HEK293 (cell line): ENCODE data around the gene RARS1.

Experiments used
- KLF16 ChIP-seq: fragments of 450-650 bp; formaldehyde crosslinking; IDR thresholded peaks from 2 replicates; pipeline ENCODE4 v1.5.1; 2017; ENCODE audit warnings: missing biosample characterization, missing genetic modification characterization
- PRDM10 ChIP-seq: fragments of 450-650 bp; formaldehyde crosslinking; IDR thresholded peaks from 2 replicates; pipeline ENCODE4 v1.5.1; 2016; ENCODE audit warnings: missing biosample characterization, missing genetic modification characterization
- REPIN1 ChIP-seq: fragments of 450-650 bp; formaldehyde crosslinking; IDR thresholded peaks from 2 replicates; pipeline ENCODE4 v1.5.1; 2017; ENCODE audit warnings: missing biosample characterization, missing genetic modification characterization, low read depth
- SP2 ChIP-seq: fragments of 450-650 bp; formaldehyde crosslinking; IDR thresholded peaks from 2 replicates; pipeline ENCODE4 v1.5.1; 2016; ENCODE audit warnings: missing biosample characterization, missing genetic modification characterization
- TCF7L2 ChIP-seq: IDR thresholded peaks from 2 replicates; pipeline ENCODE4 v1.6.1; 2011; ENCODE audit warnings: low read depth, mild to moderate bottlenecking, inconsistent platforms, low read length, moderate library complexity, borderline replicate concordance
- TSHZ1 ChIP-seq: fragments of 450-650 bp; formaldehyde crosslinking; IDR thresholded peaks from 2 replicates; pipeline ENCODE4 v1.5.1; 2016; ENCODE audit warnings: missing biosample characterization, missing genetic modification characterization, borderline replicate concordance
- YY2 ChIP-seq: fragments of 450-650 bp; formaldehyde crosslinking; IDR thresholded peaks from 2 replicates; pipeline ENCODE4 v1.5.1; 2016; ENCODE audit warnings: missing biosample characterization, missing genetic modification characterization
- ZBTB21 ChIP-seq: fragments of 450-650 bp; formaldehyde crosslinking; IDR thresholded peaks from 2 replicates; pipeline ENCODE4 v1.5.1; 2017; ENCODE audit warnings: missing biosample characterization, missing genetic modification characterization
- ZBTB8A ChIP-seq: fragments of 450-650 bp; formaldehyde crosslinking; IDR thresholded peaks from 2 replicates; pipeline ENCODE4 v1.5.1; 2016; ENCODE audit warnings: missing biosample characterization, missing genetic modification characterization
- ZNF121 ChIP-seq: fragments of 450-650 bp; formaldehyde crosslinking; IDR thresholded peaks from 2 replicates; pipeline ENCODE4 v1.5.1; 2016; ENCODE audit warnings: missing biosample characterization, missing genetic modification characterization
- ZNF155 ChIP-seq: fragments of 450-650 bp; formaldehyde crosslinking; IDR thresholded peaks from 2 replicates; pipeline ENCODE4 v1.5.1; 2016; ENCODE audit warnings: missing biosample characterization, missing genetic modification characterization
- ZNF223 ChIP-seq: fragments of 450-650 bp; formaldehyde crosslinking; IDR thresholded peaks from 2 replicates; pipeline ENCODE4 v1.5.1; 2016; ENCODE audit warnings: missing biosample characterization, missing genetic modification characterization
- ZNF266 ChIP-seq: fragments of 450-650 bp; formaldehyde crosslinking; IDR thresholded peaks from 2 replicates; pipeline ENCODE4 v1.5.1; 2016; ENCODE audit warnings: missing biosample characterization, missing genetic modification characterization, low read depth
- ZNF324 ChIP-seq: fragments of 450-650 bp; formaldehyde crosslinking; IDR thresholded peaks from 2 replicates; pipeline ENCODE4 v1.5.1; 2016; ENCODE audit warnings: missing biosample characterization, missing genetic modification characterization
- ZNF341 ChIP-seq: fragments of 450-650 bp; formaldehyde crosslinking; IDR thresholded peaks from 2 replicates; pipeline ENCODE4; 2016; ENCODE audit warnings: low read depth, missing biosample characterization, missing genetic modification characterization
- ZNF404 ChIP-seq: fragments of 450-650 bp; formaldehyde crosslinking; IDR thresholded peaks from 2 replicates; pipeline ENCODE4 v1.5.1; 2017; ENCODE audit warnings: missing biosample characterization, missing genetic modification characterization
- ZNF488 ChIP-seq: fragments of 450-650 bp; formaldehyde crosslinking; IDR thresholded peaks from 2 replicates; pipeline ENCODE4 v1.5.1; 2016; ENCODE audit warnings: missing biosample characterization, missing genetic modification characterization
- ZNF501 ChIP-seq: fragments of 450-650 bp; formaldehyde crosslinking; IDR thresholded peaks from 2 replicates; pipeline ENCODE4 v1.5.1; 2016; ENCODE audit warnings: missing biosample characterization, missing genetic modification characterization
- ZNF544 ChIP-seq: fragments of 450-650 bp; formaldehyde crosslinking; IDR thresholded peaks from 2 replicates; pipeline ENCODE4 v1.5.0; 2017; ENCODE audit warnings: missing biosample characterization, missing genetic modification characterization
- ZNF548 ChIP-seq: fragments of 450-650 bp; formaldehyde crosslinking; IDR thresholded peaks from 2 replicates; pipeline ENCODE4 v1.5.1; 2016; ENCODE audit warnings: missing biosample characterization, missing genetic modification characterization
- ZNF549 ChIP-seq: fragments of 450-650 bp; IDR thresholded peaks from 2 replicates; pipeline ENCODE4 v1.5.1; 2018; ENCODE audit warnings: missing biosample characterization, missing genetic modification characterization, mild to moderate bottlenecking, inconsistent platforms, moderate library complexity
- ZNF560 ChIP-seq: fragments of 450-650 bp; formaldehyde crosslinking; IDR thresholded peaks from 2 replicates; pipeline ENCODE4 v1.5.1; 2017; ENCODE audit warnings: missing biosample characterization, missing genetic modification characterization, borderline replicate concordance
- ZNF596 ChIP-seq: fragments of 450-650 bp; IDR thresholded peaks from 2 replicates; pipeline ENCODE4 v1.5.0; 2018; ENCODE audit warnings: missing biosample characterization, mild to moderate bottlenecking, missing genetic modification characterization, moderate library complexity
- ZNF600 ChIP-seq: fragments of 450-650 bp; formaldehyde crosslinking; IDR thresholded peaks from 2 replicates; pipeline ENCODE4 v1.5.1; 2016; ENCODE audit warnings: missing biosample characterization, missing genetic modification characterization
- ZNF660 ChIP-seq: fragments of 450-650 bp; IDR thresholded peaks from 2 replicates; pipeline ENCODE4 v1.5.1; 2018; ENCODE audit warnings: missing biosample characterization, mild to moderate bottlenecking, missing genetic modification characterization
- ZNF701 ChIP-seq: fragments of 450-650 bp; formaldehyde crosslinking; IDR thresholded peaks from 2 replicates; pipeline ENCODE4 v1.5.1; 2016; ENCODE audit warnings: missing biosample characterization, missing genetic modification characterization
- ZNF843 ChIP-seq: fragments of 450-650 bp; formaldehyde crosslinking; IDR thresholded peaks from 2 replicates; pipeline ENCODE4 v1.5.1; 2016; ENCODE audit warnings: missing biosample characterization, missing genetic modification characterization
- ZSCAN23 ChIP-seq: fragments of 450-650 bp; formaldehyde crosslinking; IDR thresholded peaks from 2 replicates; pipeline ENCODE4 v1.5.1; 2016; ENCODE audit warnings: missing biosample characterization, missing genetic modification characterization
- ZSCAN30 ChIP-seq: fragments of 450-650 bp; IDR thresholded peaks from 2 replicates; pipeline ENCODE4 v1.5.1; 2018; ENCODE audit warnings: missing biosample characterization, mild to moderate bottlenecking, missing genetic modification characterization, moderate library complexity
- TF ChIP-seq, protein P1 (sequence below): fragments of 450-650 bp; formaldehyde crosslinking; IDR thresholded peaks from 2 replicates; pipeline ENCODE4; 2016; ENCODE audit warnings: missing biosample characterization, missing genetic modification characterization
- TF ChIP-seq, protein P2 (sequence below): fragments of 450-650 bp; formaldehyde crosslinking; IDR thresholded peaks from 2 replicates; pipeline ENCODE4 v1.5.1; 2016; ENCODE audit warnings: missing biosample characterization, missing genetic modification characterization

Gene RARS1

DNA sequence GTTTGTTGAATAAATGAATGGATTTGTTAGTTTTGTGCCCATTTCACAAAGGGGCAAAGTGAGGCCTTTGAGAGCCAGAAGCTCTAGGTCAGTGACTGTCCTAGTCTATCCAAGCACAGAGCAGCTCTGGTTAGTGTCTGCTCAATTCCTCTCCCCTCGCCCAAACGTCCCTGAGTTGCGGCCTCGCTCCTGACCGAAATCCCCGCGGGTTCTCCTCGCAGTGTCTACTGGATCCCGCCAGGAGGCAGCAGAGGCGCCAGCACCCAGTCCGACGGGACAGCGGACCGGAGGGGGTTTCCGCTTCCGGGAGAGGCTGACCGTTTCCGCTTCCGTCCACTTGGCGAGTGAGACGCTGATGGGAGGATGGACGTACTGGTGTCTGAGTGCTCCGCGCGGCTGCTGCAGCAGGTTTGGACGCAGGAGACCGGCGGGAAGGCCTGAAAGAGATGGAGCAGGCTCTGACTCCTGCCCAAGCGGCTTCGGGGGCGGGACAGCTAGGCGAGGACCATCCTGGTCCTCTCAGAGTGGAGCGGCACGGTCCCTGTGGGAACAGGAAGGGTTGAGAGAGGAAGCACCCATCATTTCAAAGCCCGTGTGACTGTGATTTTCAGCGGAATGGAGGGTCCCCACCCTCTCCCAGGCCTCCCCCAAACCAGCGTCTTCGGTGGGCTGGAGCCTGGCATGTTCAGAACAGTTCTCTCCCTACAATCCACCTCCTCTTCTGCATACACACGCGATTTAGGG is at the start of gene RARS1 (continued):
- no peak for TF ChIP-seq TSHZ1
- TF ChIP-seq ZSCAN30 (tag by site-specific recombination): peak; percentile 66; the same call in 1 of the 2 replicates
- no peak for TF ChIP-seq ZNF223 (tag by site-specific recombination)
- peak; percentile 56; the same call in 1 of the 2 replicates for TF ChIP-seq ZNF843 (tag by site-specific recombination)
- TF ChIP-seq ZNF596: no peak
- no peak for TF ChIP-seq ZNF404 (tag by site-specific recombination)
- no peak for TF ChIP-seq KLF16 (tag by site-specific recombination)
- no peak for TF ChIP-seq PRDM10
- TF ChIP-seq, protein P1, sequence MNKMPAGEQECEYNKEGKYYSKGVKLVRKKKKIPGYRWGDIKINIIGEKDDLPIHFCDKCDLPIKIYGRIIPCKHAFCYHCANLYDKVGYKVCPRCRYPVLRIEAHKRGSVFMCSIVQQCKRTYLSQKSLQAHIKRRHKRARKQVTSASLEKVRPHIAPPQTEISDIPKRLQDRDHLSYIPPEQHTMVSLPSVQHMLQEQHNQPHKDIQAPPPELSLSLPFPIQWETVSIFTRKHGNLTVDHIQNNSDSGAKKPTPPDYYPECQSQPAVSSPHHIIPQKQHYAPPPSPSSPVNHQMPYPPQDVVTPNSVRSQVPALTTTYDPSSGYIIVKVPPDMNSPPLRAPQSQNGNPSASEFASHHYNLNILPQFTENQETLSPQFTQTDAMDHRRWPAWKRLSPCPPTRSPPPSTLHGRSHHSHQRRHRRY (tag by site-specific recombination): no peak
- no peak; the same call in 1 of the 2 replicates for TF ChIP-seq ZNF600 (tag by site-specific recombination)
- no peak for TF ChIP-seq ZNF266 (tag by site-specific recombination)
- TF ChIP-seq ZNF121 (tag by site-specific recombination): no peak
- peak; percentile 77; the same call in 1 of the 2 replicates for TF ChIP-seq ZNF660 (tag by site-specific recombination)
- TF ChIP-seq ZNF560 (tag by site-specific recombination): no peak
- no peak for TF ChIP-seq ZNF155 (tag by site-specific recombination)
- no peak for TF ChIP-seq ZNF488 (tag by site-specific recombination)
- TF ChIP-seq ZBTB21 (tag by site-specific recombination): no peak; the same call in 1 of the 2 replicates
- TF ChIP-seq REPIN1: no peak
- no peak for TF ChIP-seq ZNF341
- no peak for TF ChIP-seq ZNF548 (tag by site-specific recombination)
- no peak for TF ChIP-seq ZNF701
- 0 out of 2 replicates have a peak, but pooled peaks have one; percentile 17 for TF ChIP-seq ZBTB8A
- TF ChIP-seq ZNF501: peak; percentile 73
- TF ChIP-seq ZNF549 (tag by site-specific recombination): no peak
- no peak for TF ChIP-seq ZSCAN23 (tag by site-specific recombination)
- TF ChIP-seq SP2 (tag by site-specific recombination): peak; percentile 96
- TF ChIP-seq, protein P2, sequence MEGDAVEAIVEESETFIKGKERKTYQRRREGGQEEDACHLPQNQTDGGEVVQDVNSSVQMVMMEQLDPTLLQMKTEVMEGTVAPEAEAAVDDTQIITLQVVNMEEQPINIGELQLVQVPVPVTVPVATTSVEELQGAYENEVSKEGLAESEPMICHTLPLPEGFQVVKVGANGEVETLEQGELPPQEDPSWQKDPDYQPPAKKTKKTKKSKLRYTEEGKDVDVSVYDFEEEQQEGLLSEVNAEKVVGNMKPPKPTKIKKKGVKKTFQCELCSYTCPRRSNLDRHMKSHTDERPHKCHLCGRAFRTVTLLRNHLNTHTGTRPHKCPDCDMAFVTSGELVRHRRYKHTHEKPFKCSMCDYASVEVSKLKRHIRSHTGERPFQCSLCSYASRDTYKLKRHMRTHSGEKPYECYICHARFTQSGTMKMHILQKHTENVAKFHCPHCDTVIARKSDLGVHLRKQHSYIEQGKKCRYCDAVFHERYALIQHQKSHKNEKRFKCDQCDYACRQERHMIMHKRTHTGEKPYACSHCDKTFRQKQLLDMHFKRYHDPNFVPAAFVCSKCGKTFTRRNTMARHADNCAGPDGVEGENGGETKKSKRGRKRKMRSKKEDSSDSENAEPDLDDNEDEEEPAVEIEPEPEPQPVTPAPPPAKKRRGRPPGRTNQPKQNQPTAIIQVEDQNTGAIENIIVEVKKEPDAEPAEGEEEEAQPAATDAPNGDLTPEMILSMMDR (tag by site-specific recombination): peak; percentile 98
- peak; percentile 68; the same call in 1 of the 2 replicates for TF ChIP-seq YY2 (tag by site-specific recombination)
- TF ChIP-seq ZNF324 (tag by site-specific recombination): no peak
- no peak for TF ChIP-seq ZNF544 (tag by site-specific recombination)
- no peak for TF ChIP-seq TCF7L2
